ENCODE data around the gene EMX2. TPM values are rescaled to one million over a fixed set of nuclear protein-coding genes. Genes with fewer than 3 reads are reported as not detected.

Gene EMX2
- total and polyA plus RNA-seq, 4 donors: 1.1 to 1.9 (median 1.1) TPM; not detected in 1

- Histone ChIP-seq H3K9me3 (ENCODE audit: control insufficient read depth, insufficient read depth, low read length) (no peaks in the 10 kb centered on the region), H3K4me1 (ENCODE audit: control insufficient read depth, insufficient read depth, low read length) (peaks cover 46% of the 10 kb centered on the region), H3K4me3 (ENCODE audit: low read depth, low read length) (no peak overlapping the region), H3K27me3 (ENCODE audit: control insufficient read depth, insufficient read depth, low read length) (peaks cover 100% of the 10 kb centered on the region), H3K36me3 (ENCODE audit: control insufficient read depth, insufficient read depth, low read length) (no peaks in the 10 kb centered on the region), H3K27ac (ENCODE audit: low read depth, low read length) (no peak overlapping the region)
- WGBS (ENCODE audit: insufficient coverage): 9% methylated on average over 15 of the region's 32 CpGs
- DNase-seq (ENCODE audit: low read depth in 4 of 6, low spot score in 6 of 6): peak in 1 of 6 donors; percentile 45
These were observed 5.4 kb downstream of the EMX2 start for GRCh38 chr10:117547716-117548668.

GRCh38 chr10:117549100-117549585, 6.6 kb downstream of the EMX2 start:
- Histone ChIP-seq H3K4me3 (ENCODE audit: low read depth, low read length) (no peak overlapping the region), H3K27ac (ENCODE audit: low read depth, low read length) (no peak overlapping the region), H3K27me3 (ENCODE audit: control insufficient read depth, insufficient read depth, low read length) (peaks cover 100% of the 10 kb centered on the region), H3K4me1 (ENCODE audit: control insufficient read depth, insufficient read depth, low read length) (peaks cover 47% of the 10 kb centered on the region), H3K9me3 (ENCODE audit: control insufficient read depth, insufficient read depth, low read length) (no peaks in the 10 kb centered on the region), H3K36me3 (ENCODE audit: control insufficient read depth, insufficient read depth, low read length) (no peaks in the 10 kb centered on the region)
- no CpG with 5 or more reads among the region's 6 CpGs for WGBS (ENCODE audit: insufficient coverage)
- DNase-seq (ENCODE audit: low read depth in 4 of 6, low spot score in 6 of 6): peak in 1 of 6 donors; percentile 41

- no peaks in the 10 kb centered on the region for H3K36me3 ChIP-seq (ENCODE audit: control insufficient read depth, insufficient read depth, low read length)
- 11% methylated on average over 3 of the region's 6 CpGs for WGBS (ENCODE audit: insufficient coverage)
- peak in 1 of 6 donors; percentile 68 for DNase-seq (ENCODE audit: low read depth in 4 of 6, low spot score in 6 of 6)
- H3K4me3 ChIP-seq (ENCODE audit: low read depth, low read length): no peak overlapping the region
- no peak overlapping the region for H3K27ac ChIP-seq (ENCODE audit: low read depth, low read length)
- peaks cover 38% of the 10 kb centered on the region for H3K4me1 ChIP-seq (ENCODE audit: control insufficient read depth, insufficient read depth, low read length)
- H3K27me3 ChIP-seq (ENCODE audit: control insufficient read depth, insufficient read depth, low read length): peaks cover 100% of the 10 kb centered on the region
- no peaks in the 10 kb centered on the region for H3K9me3 ChIP-seq (ENCODE audit: control insufficient read depth, insufficient read depth, low read length)
These were observed 7.5 kb downstream of the EMX2 start for GRCh38 chr10:117550076-117550475.

- no peak overlapping the region for H3K27ac ChIP-seq (ENCODE audit: low read depth, low read length)
- 7% methylated on average over 15 of the region's 22 CpGs for WGBS (ENCODE audit: insufficient coverage)
- no peaks in the 10 kb centered on the region for H3K9me3 ChIP-seq (ENCODE audit: control insufficient read depth, insufficient read depth, low read length)
- H3K4me1 ChIP-seq (ENCODE audit: control insufficient read depth, insufficient read depth, low read length): peaks cover 35% of the 10 kb centered on the region
- peak in 1 of 6 donors; percentile 48 for DNase-seq (ENCODE audit: low read depth in 4 of 6, low spot score in 6 of 6)
- H3K36me3 ChIP-seq (ENCODE audit: control insufficient read depth, insufficient read depth, low read length): no peaks in the 10 kb centered on the region
- no peak overlapping the region for H3K4me3 ChIP-seq (ENCODE audit: low read depth, low read length)
- peaks cover 100% of the 10 kb centered on the region for H3K27me3 ChIP-seq (ENCODE audit: control insufficient read depth, insufficient read depth, low read length)
These were observed 8.2 kb downstream of the EMX2 start for GRCh38 chr10:117550599-117551329.

GRCh38 chr10:117551330-117552155, 9.0 kb downstream of the EMX2 start:
- DNase-seq (ENCODE audit: low read depth in 4 of 6, low spot score in 6 of 6): peak in 1 of 6 donors; percentile 65
- Histone ChIP-seq H3K9me3 (ENCODE audit: control insufficient read depth, insufficient read depth, low read length) (no peaks in the 10 kb centered on the region), H3K36me3 (ENCODE audit: control insufficient read depth, insufficient read depth, low read length) (no peaks in the 10 kb centered on the region), H3K4me1 (ENCODE audit: control insufficient read depth, insufficient read depth, low read length) (peaks cover 34% of the 10 kb centered on the region), H3K4me3 (ENCODE audit: low read depth, low read length) (no peak overlapping the region), H3K27ac (ENCODE audit: low read depth, low read length) (no peak overlapping the region), H3K27me3 (ENCODE audit: control insufficient read depth, insufficient read depth, low read length) (peaks cover 99% of the 10 kb centered on the region)
- 4% methylated on average over 32 of the region's 45 CpGs for WGBS (ENCODE audit: insufficient coverage)

GRCh38 chr10:117552156-117552631, 9.6 kb downstream of the EMX2 start:
- H3K27ac ChIP-seq (ENCODE audit: low read depth, low read length): no peak overlapping the region
- no peaks in the 10 kb centered on the region for H3K36me3 ChIP-seq (ENCODE audit: control insufficient read depth, insufficient read depth, low read length)
- no peak overlapping the region for H3K4me3 ChIP-seq (ENCODE audit: low read depth, low read length)
- H3K4me1 ChIP-seq (ENCODE audit: control insufficient read depth, insufficient read depth, low read length): peaks cover 27% of the 10 kb centered on the region
- H3K27me3 ChIP-seq (ENCODE audit: control insufficient read depth, insufficient read depth, low read length): peaks cover 93% of the 10 kb centered on the region
- DNase-seq (ENCODE audit: low read depth in 4 of 6, low spot score in 6 of 6): peak in 1 of 6 donors; percentile 78
- under 1% methylated on average over 39 of the region's 39 CpGs for WGBS (ENCODE audit: insufficient coverage)
- no peaks in the 10 kb centered on the region for H3K9me3 ChIP-seq (ENCODE audit: control insufficient read depth, insufficient read depth, low read length)

- WGBS (ENCODE audit: insufficient coverage): 4% methylated on average over 13 of the region's 13 CpGs
- H3K36me3 ChIP-seq (ENCODE audit: control insufficient read depth, insufficient read depth, low read length): no peaks in the 10 kb centered on the region
- H3K27ac ChIP-seq (ENCODE audit: low read depth, low read length): no peak overlapping the region
- no peak for DNase-seq (ENCODE audit: low read depth in 4 of 6, low spot score in 6 of 6)
- H3K4me3 ChIP-seq (ENCODE audit: low read depth, low read length): no peak overlapping the region
- H3K27me3 ChIP-seq (ENCODE audit: control insufficient read depth, insufficient read depth, low read length): peaks cover 87% of the 10 kb centered on the region
- no peaks in the 10 kb centered on the region for H3K9me3 ChIP-seq (ENCODE audit: control insufficient read depth, insufficient read depth, low read length)
- peaks cover 27% of the 10 kb centered on the region for H3K4me1 ChIP-seq (ENCODE audit: control insufficient read depth, insufficient read depth, low read length)
These were observed 10.2 kb downstream of the EMX2 start for GRCh38 chr10:117552701-117553141.

GRCh38 chr10:117553142-117553814, 10.7 kb downstream of the EMX2 start:
- Histone ChIP-seq H3K27ac (ENCODE audit: low read depth, low read length) (no peak overlapping the region), H3K4me3 (ENCODE audit: low read depth, low read length) (no peak overlapping the region), H3K4me1 (ENCODE audit: control insufficient read depth, insufficient read depth, low read length) (peaks cover 27% of the 10 kb centered on the region), H3K36me3 (ENCODE audit: control insufficient read depth, insufficient read depth, low read length) (no peaks in the 10 kb centered on the region), H3K27me3 (ENCODE audit: control insufficient read depth, insufficient read depth, low read length) (peaks cover 82% of the 10 kb centered on the region), H3K9me3 (ENCODE audit: control insufficient read depth, insufficient read depth, low read length) (no peaks in the 10 kb centered on the region)
- peak in 1 of 6 donors; percentile 72 for DNase-seq (ENCODE audit: low read depth in 4 of 6, low spot score in 6 of 6)
- WGBS (ENCODE audit: insufficient coverage): under 1% methylated on average over 65 of the region's 65 CpGs

All from spinal cord (tissue), 10 donors.